Peyer's patch (tissue), 4 donors: Measurements from ENCODE around the gene DST.

ENCODE experiments used
- POLR2A ChIP-seq, 2 donors: fragments of 450-650 bp; IDR thresholded peaks; one replicate each; pipeline ENCODE4 v1.5.1; 2017; ENCODE audit warnings: antibody characterized with exemption in 2 of 2, mild to moderate bottlenecking in 2 of 2, moderate library complexity in 2 of 2
- TF ChIP-seq, protein P1 (sequence below), 6 experiments: fragments of 450-650 bp in 4 of 6; fragments of 200-600 bp in 2 of 6; sonication (generic) in 1 of 6; IDR thresholded peaks; one replicate each; pipeline ENCODE4 v1.5.1; 2017 to 2019; ENCODE audit warnings: antibody characterized with exemption in 6 of 6, mild to moderate bottlenecking in 3 of 6, moderate library complexity in 1 of 6

DNA sequence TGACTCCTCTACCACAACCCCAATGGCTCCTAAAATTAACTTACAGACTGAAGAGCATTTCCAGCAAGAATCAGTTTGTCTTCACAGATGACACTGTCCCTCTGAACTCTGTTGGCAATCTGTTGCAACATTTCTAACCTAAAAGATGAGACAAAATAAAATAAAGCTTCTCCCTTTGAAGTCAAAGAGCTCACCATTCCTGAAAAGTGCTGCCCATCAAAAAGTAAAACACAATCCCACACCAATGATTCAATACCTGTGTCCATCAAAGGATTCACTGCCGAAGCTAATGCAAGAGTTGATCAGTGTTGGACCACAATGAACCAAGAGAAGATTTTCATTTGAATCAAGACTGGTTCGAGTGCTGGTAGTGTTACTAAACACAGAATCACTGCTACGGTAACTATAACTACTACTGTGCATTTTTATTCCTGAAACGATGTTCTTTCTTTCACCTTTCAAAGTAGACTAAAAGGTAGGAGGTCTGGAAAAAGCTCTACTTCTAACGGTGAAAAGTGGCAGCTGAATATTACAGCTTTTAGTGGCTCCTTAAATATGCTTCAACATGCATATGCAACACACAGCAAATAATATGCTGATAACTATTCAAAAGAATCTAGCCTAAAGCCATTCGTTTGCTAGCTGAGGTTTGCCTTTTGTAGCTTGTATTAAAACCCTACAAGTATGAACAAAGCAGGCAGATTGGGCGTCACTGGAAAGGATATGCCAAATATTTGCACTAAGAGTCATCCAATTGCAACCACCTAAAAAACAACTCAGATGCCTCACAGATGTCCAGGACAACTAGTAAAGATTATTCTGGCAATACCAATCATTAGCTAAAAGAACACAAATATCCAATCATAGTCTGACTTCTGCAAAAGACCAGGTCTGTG is at the start of gene DST:
- TF ChIP-seq, protein P1, sequence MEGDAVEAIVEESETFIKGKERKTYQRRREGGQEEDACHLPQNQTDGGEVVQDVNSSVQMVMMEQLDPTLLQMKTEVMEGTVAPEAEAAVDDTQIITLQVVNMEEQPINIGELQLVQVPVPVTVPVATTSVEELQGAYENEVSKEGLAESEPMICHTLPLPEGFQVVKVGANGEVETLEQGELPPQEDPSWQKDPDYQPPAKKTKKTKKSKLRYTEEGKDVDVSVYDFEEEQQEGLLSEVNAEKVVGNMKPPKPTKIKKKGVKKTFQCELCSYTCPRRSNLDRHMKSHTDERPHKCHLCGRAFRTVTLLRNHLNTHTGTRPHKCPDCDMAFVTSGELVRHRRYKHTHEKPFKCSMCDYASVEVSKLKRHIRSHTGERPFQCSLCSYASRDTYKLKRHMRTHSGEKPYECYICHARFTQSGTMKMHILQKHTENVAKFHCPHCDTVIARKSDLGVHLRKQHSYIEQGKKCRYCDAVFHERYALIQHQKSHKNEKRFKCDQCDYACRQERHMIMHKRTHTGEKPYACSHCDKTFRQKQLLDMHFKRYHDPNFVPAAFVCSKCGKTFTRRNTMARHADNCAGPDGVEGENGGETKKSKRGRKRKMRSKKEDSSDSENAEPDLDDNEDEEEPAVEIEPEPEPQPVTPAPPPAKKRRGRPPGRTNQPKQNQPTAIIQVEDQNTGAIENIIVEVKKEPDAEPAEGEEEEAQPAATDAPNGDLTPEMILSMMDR (IDR thresholded peaks at IDR 0.05) = no peak
- no peak for TF ChIP-seq POLR2A (IDR thresholded peaks at IDR 0.05)
